ENCODE measurements around the gene DDX41. TPM values are rescaled to one million over a fixed set of nuclear protein-coding genes. Genes with fewer than 3 reads are reported as not detected.
A peak's percentile ranks its signal among the peaks of the same experiment; 100 is the strongest.

DDX41 gene
- total RNA-seq, 3 donors from 2014 or later = 65.3 to 79.2 (median 79.0) TPM

DNA sequence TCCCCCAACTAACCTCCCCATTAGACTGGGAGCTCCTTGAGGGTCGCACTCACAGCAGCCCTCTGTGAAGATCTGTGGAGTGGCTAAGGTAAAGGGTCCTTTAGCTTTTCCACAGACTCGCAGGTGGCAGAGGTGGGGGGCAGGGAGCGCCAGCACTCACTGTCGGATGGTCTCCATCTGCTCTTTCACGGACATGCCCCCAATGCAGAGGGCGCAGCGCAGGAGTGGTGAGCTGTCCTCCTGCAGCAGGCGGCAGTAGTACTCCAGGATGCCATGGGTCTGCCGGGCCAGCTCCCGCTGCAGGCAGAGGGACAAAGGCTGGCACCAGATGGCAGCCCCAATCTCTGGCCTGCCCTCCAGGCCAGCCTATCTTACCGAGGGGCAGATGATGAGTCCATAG is 2.2 kb downstream of the DDX41 start:
- intact Hi-C loops (cut with DNase I, micrococcal nuclease) = no loop called here
- TF ChIP-seq, protein P1, sequence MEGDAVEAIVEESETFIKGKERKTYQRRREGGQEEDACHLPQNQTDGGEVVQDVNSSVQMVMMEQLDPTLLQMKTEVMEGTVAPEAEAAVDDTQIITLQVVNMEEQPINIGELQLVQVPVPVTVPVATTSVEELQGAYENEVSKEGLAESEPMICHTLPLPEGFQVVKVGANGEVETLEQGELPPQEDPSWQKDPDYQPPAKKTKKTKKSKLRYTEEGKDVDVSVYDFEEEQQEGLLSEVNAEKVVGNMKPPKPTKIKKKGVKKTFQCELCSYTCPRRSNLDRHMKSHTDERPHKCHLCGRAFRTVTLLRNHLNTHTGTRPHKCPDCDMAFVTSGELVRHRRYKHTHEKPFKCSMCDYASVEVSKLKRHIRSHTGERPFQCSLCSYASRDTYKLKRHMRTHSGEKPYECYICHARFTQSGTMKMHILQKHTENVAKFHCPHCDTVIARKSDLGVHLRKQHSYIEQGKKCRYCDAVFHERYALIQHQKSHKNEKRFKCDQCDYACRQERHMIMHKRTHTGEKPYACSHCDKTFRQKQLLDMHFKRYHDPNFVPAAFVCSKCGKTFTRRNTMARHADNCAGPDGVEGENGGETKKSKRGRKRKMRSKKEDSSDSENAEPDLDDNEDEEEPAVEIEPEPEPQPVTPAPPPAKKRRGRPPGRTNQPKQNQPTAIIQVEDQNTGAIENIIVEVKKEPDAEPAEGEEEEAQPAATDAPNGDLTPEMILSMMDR (IDR thresholded peaks at IDR 0.05) = no peak
- no peaks in the 10 kb centered on the region for H3K9me3 ChIP-seq
- H3K4me3 ChIP-seq = no peak overlapping the region
- no peaks in the 10 kb centered on the region for H3K36me3 ChIP-seq (ENCODE audit: low read depth)
- DNase-seq (peak in 1 of 3 donors; percentile 36), ATAC-seq (no peak)
- peaks cover 11% of the 10 kb centered on the region for H3K4me1 ChIP-seq (ENCODE audit: low read depth)

DNA sequence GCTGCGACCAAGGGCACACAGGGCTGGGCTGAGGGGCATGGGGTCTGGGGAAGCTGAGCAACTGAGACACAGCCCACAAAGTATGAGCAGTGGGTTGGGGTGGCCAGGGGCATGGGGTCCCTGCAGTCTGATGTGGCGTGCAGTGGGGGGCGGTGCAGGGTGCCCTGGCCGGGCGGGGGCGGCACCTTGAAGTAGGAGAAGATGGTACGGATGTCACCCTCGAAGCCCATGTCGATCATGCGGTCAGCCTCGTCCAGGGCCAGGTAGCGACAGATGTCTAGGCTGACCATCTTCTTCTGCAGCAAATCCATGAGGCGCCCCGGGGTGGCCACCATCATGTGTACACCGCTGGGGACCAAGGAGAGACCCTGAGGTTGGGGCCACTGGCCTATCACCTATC is 3.3 kb downstream of the DDX41 start:
- no peaks in the 10 kb centered on the region for H3K36me3 ChIP-seq (ENCODE audit: low read depth)
- ATAC-seq (no peak), DNase-seq (peak in 2 of 3 donors; percentile 24 to 52)
- no peaks in the 10 kb centered on the region for H3K9me3 ChIP-seq
- TF ChIP-seq, protein P1 (IDR thresholded peaks at IDR 0.05) = no peak
- no peak overlapping the region for H3K4me3 ChIP-seq
- H3K4me1 ChIP-seq (ENCODE audit: low read depth) = peaks cover 8% of the 10 kb centered on the region
- intact Hi-C loops (cut with DNase I, micrococcal nuclease) = no loop called here

DNA sequence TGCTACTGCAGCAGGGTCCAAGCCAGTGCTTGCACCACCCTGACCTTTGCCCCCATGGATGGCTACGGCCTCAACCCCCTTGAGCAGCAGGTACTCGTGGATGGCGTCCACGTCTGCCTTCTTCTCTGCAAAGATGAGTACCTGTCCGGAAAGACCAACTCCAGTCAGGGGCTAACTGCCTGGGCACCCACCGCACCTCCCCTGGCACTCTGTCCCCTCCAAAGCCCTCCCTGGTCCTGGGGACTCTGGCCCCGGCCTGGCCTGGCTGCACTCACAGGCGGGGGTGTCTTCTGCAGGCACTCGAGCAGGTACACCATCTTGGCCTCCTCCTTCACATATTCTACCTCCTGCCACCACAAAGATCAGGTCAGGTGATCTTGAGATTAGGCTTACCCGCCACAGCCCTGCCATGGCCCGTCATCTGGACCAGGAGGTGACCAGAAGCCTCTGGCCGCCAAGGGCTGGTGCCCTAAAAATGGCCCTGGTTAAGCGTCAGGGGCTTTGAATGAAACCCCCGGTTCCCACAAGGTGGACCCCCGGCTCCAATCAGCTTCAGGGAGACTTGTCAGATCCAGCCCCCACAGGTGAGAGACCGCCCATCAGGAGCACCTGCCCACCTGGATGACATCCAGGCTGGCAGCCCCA is 3.9 kb downstream of the DDX41 start:
- H3K36me3 ChIP-seq (ENCODE audit: low read depth) = no peaks in the 10 kb centered on the region

DNA sequence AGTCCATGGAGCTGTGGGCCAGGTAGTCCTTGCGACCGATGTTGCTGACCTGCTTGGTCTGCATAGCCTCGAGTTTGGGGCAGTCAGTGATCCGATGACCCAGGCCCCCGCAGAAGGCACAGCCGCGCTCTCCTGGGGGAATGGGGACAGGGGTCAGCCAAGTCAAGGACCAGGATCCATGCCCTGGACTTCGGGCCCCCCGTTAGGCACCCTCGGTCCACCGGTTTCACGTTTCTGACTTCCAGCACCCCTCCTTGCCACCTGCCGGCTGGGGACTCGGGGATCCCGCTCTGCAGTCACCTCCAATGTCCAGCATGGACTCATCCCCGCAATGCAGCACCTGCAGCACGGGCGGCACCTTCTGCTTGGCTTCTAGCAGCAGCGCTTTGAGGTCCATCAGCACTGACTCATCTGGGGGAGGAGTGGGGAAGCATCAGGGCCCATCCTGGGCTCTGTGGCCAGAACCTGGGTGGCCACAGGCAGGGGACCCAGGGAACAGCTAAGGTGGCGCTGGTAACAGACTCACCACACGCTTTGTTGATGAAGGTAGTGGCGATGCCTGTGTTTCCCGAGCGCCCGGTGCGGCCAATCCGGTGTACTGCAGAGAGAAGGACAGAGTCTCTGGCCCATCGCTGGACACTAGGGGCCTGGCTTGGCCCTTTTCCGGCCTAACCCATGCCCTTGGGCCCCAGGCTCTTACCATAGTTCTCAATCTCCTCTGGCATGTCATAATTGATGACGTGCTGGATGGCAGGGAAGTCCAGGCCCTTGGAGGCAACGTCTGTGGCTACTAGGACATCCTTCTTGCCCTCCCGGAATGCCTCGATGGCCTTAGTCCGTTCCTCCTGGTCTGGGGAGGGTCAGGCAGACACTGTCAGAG is 4.7 kb downstream of the DDX41 start:
- Histone ChIP-seq H3K36me3 (ENCODE audit: low read depth) (no peaks in the 10 kb centered on the region), H3K4me1 (ENCODE audit: low read depth) (peaks cover 8% of the 10 kb centered on the region), H3K9me3 (no peaks in the 10 kb centered on the region), H3K4me3 (no peak overlapping the region)
- peak in 2 of 3 donors; percentile 23 to 54 for DNase-seq
- TF ChIP-seq, protein P1 (IDR thresholded peaks at IDR 0.05) = no peak
- intact Hi-C loops (cut with DNase I, micrococcal nuclease) = no loop called here
- ATAC-seq = no peak

More for the DNA sequence above, 3.9 kb downstream of the DDX41 start:
- no peaks in the 10 kb centered on the region for H3K9me3 ChIP-seq
- TF ChIP-seq, protein P1 (IDR thresholded peaks at IDR 0.05) = no peak
- intact Hi-C loops (cut with DNase I, micrococcal nuclease) = no loop called here
- H3K4me1 ChIP-seq (ENCODE audit: low read depth) = peaks cover 8% of the 10 kb centered on the region
- no peak overlapping the region for H3K4me3 ChIP-seq
- no peak for ATAC-seq
- no peak for DNase-seq

DNA sequence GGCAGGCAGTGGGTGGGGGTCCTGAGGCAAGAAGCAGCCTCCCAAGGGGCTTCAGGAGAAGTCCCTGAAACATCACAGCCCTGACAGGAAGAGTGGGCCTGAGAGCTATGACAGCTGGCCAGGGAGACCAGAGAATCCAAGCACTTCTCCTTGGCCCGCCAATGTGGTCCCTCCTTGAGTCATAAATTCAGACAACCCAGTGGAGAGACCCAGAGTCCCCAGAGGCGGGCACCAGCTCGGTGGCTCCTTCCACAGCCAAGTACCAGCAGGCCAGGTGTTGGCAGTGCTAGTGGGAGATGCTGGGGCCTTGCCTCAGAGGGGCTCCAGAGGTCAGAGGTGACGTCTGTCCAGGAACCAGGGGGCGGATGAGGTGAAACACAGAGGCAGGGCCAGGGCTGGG is 5.6 kb downstream of the DDX41 start:
- intact Hi-C loops (cut with DNase I, micrococcal nuclease) = no loop called here
- TF ChIP-seq, protein P1 (IDR thresholded peaks at IDR 0.05) = no peak
- DNase-seq = no peak
- Histone ChIP-seq H3K4me1 (ENCODE audit: low read depth) (peaks cover 7% of the 10 kb centered on the region), H3K4me3 (no peak overlapping the region), H3K36me3 (ENCODE audit: low read depth) (no peaks in the 10 kb centered on the region), H3K9me3 (no peaks in the 10 kb centered on the region)
- no peak for ATAC-seq
